Measurements from ENCODE around the gene MON1B. TPM values are rescaled to one million over a fixed set of nuclear protein-coding genes. Genes with fewer than 3 reads are reported as not detected.
A peak's percentile ranks its signal among the peaks of the same experiment; 100 is the strongest.
"Not testable (repeated sequence)": the region's sequence is repeated elsewhere in the genome, so short reads cannot be mapped to it uniquely, and the experiment has no call there.

Gene MON1B
- total and polyA plus RNA-seq, 2 experiments from 2014 or later: 22.8 to 32.2 TPM

- Histone ChIP-seq H3K4me3 (no peak overlapping the region), H3K9me3 (ENCODE audit: low read depth) (no peaks in the 10 kb centered on the region), H3K4me1 (ENCODE audit: low read depth) (no peaks in the 10 kb centered on the region), H3K36me3 (no peaks in the 10 kb centered on the region), H3K27ac (no peak overlapping the region), H3K27me3 (no peaks in the 10 kb centered on the region)
- no peak for DNase-seq (ENCODE audit: low read depth in 1 of 2, low spot score in 1 of 2)
- TF ChIP-seq, protein P1, sequence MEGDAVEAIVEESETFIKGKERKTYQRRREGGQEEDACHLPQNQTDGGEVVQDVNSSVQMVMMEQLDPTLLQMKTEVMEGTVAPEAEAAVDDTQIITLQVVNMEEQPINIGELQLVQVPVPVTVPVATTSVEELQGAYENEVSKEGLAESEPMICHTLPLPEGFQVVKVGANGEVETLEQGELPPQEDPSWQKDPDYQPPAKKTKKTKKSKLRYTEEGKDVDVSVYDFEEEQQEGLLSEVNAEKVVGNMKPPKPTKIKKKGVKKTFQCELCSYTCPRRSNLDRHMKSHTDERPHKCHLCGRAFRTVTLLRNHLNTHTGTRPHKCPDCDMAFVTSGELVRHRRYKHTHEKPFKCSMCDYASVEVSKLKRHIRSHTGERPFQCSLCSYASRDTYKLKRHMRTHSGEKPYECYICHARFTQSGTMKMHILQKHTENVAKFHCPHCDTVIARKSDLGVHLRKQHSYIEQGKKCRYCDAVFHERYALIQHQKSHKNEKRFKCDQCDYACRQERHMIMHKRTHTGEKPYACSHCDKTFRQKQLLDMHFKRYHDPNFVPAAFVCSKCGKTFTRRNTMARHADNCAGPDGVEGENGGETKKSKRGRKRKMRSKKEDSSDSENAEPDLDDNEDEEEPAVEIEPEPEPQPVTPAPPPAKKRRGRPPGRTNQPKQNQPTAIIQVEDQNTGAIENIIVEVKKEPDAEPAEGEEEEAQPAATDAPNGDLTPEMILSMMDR (IDR thresholded peaks at IDR 0.05; ENCODE audit: low read depth, low read length): no peak
Measured at GRCh38 chr16:77165006-77165405, 26.0 kb upstream of the MON1B start.

- not testable (repeated sequence) for H3K27me3 ChIP-seq; H3K36me3 ChIP-seq; H3K4me1 ChIP-seq (ENCODE audit: low read depth); H3K9me3 ChIP-seq (ENCODE audit: low read depth); DNase-seq (ENCODE audit: low read depth in 1 of 2, low spot score in 1 of 2); H3K4me3 ChIP-seq; H3K27ac ChIP-seq
Measured at GRCh38 chr16:77165536-77166236, 25.3 kb upstream of the MON1B start.

DNA sequence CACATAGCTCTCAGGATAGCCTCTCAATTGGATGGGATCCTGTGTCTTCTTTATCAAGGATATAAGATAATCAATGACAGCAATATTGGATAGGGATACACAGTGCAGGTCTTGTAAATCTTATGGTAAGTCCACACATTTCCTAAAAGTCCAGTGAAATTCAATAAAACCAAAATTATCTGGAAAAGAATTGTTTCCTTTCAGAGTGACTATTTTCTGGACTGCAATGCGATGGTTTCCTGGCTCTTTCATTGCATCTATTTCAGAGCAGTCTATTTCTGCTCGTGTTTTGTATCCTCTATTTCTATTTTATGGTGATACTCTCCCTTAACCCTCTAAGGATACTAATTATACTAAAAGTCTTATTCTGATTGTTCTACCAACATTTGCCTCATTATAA is 24.3 kb upstream of the MON1B start:
- no peak for DNase-seq (ENCODE audit: low read depth in 1 of 2, low spot score in 1 of 2)
- TF ChIP-seq, protein P1 (IDR thresholded peaks at IDR 0.05; ENCODE audit: low read depth, low read length): no peak
- Histone ChIP-seq H3K4me3 (no peak overlapping the region), H3K36me3 (no peaks in the 10 kb centered on the region), H3K9me3 (ENCODE audit: low read depth) (no peaks in the 10 kb centered on the region), H3K4me1 (ENCODE audit: low read depth) (no peaks in the 10 kb centered on the region), H3K27me3 (no peaks in the 10 kb centered on the region), H3K27ac (no peak overlapping the region)

DNA sequence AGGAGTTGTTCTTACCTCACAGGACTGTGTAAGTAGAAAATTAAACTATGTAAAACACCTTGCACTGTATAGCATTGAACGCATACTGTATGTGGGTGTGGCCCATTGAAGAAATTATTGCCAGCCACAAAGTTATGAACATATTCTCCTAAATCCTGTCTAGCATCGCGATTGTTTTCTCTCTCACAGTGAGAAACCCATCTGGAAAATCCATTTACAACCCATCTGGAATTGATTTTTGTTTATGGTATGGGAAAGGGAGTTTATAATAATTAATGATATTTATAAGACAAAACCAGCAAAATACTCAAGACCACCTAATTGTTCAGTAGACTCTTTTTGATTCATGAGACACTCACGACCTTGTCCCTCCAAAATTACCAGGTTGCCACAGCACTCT is 22.1 kb upstream of the MON1B start:
- TF ChIP-seq, protein P1 (IDR thresholded peaks at IDR 0.05; ENCODE audit: low read depth, low read length): no peak
- no peak overlapping the region for H3K4me3 ChIP-seq
- no peaks in the 10 kb centered on the region for H3K27me3 ChIP-seq

DNA sequence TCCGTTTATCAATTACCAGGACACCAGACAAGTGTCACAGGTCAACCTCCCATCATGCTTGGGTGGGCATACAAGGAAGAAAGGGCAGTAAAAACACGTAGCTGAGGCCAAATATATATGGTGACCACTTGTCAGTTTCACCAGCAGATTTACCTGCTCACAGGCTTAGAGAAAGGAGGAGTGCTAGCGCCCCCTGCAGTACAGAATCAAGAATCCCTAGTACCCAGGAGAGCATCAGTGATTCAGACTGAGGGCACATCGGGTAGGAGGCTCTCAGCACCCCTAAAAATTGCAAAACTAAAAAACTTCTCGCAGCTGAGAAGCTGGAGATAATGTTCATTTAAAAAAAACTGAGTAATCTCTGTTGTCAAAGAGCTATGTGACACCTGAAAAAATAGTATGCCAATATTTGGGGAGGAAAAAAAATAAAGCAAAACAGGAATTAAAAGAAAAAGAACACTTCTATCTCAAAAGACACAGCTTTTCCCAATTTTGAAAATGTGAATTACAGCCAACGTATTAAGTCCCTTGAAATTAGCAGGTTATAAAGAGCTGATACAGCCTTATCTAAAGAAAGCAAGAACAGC is 21.2 kb upstream of the MON1B start:
- H3K27ac ChIP-seq: no peak overlapping the region
- TF ChIP-seq, protein P1 (IDR thresholded peaks at IDR 0.05; ENCODE audit: low read depth, low read length): peak; percentile 74
- no peaks in the 10 kb centered on the region for H3K4me1 ChIP-seq (ENCODE audit: low read depth)
- no peaks in the 10 kb centered on the region for H3K9me3 ChIP-seq (ENCODE audit: low read depth)
- no peak overlapping the region for H3K4me3 ChIP-seq
- no peaks in the 10 kb centered on the region for H3K27me3 ChIP-seq
- DNase-seq (ENCODE audit: low read depth in 1 of 2, low spot score in 1 of 2): peak; percentile 55 to 76
- H3K36me3 ChIP-seq: no peaks in the 10 kb centered on the region

More for the DNA sequence above, 22.1 kb upstream of the MON1B start:
- no peaks in the 10 kb centered on the region for H3K36me3 ChIP-seq
- no peak overlapping the region for H3K27ac ChIP-seq
- H3K4me1 ChIP-seq (ENCODE audit: low read depth): no peaks in the 10 kb centered on the region
- no peak for DNase-seq (ENCODE audit: low read depth in 1 of 2, low spot score in 1 of 2)
- no peaks in the 10 kb centered on the region for H3K9me3 ChIP-seq (ENCODE audit: low read depth)

GRCh38 chr16:77170805-77171204 is 20.2 kb upstream of the MON1B start:
- H3K9me3 ChIP-seq (ENCODE audit: low read depth): no peaks in the 10 kb centered on the region
- no peaks in the 10 kb centered on the region for H3K27me3 ChIP-seq
- H3K36me3 ChIP-seq: no peaks in the 10 kb centered on the region
- TF ChIP-seq, protein P1 (IDR thresholded peaks at IDR 0.05; ENCODE audit: low read depth, low read length): no peak
- no peaks in the 10 kb centered on the region for H3K4me1 ChIP-seq (ENCODE audit: low read depth)
- H3K4me3 ChIP-seq: no peak overlapping the region
- DNase-seq (ENCODE audit: low read depth in 1 of 2, low spot score in 1 of 2): no peak
- H3K27ac ChIP-seq: no peak overlapping the region

All from cardiac muscle cell (in vitro differentiated cells and primary cell).